GM23338 (cell line): Measurements from ENCODE around the gene PTPRF. TPM values are rescaled to one million over a fixed set of nuclear protein-coding genes. Genes with fewer than 3 reads are reported as not detected.

Experiments used
- ATAC-seq: fragments of 200-7000 bp; cut with Tn5 transposase; 3 replicates; pipeline ENCODE4 v1.9.1; 2020
- DNase-seq: peaks from one replicate; pipeline ENCODE4 v3.0.0-alpha.2; 2015; ENCODE audit warnings: low spot score
- H2AFZ ChIP-seq: fragments of 200-600 bp; sonication (generic); 2 replicates; pipeline ENCODE4 v1.8.0; 2016; ENCODE audit warnings: antibody characterized with exemption, mild to moderate bottlenecking, moderate library complexity
- H3F3A ChIP-seq: fragments of 200-600 bp; sonication (generic); replicated peaks from 2 replicates; pipeline ENCODE4 v1.8.0; 2017; ENCODE audit warnings: antibody characterized with exemption, mixed run types, low read depth
- H3K27ac ChIP-seq: fragments of 200-600 bp; sonication (generic); 2 replicates; pipeline ENCODE4 v1.6.1; 2016; ENCODE audit warnings: low read depth
- H3K27me3 ChIP-seq: fragments of 200-600 bp; sonication (generic); 2 replicates; pipeline ENCODE4 v1.8.0; 2016; ENCODE audit warnings: mild to moderate bottlenecking, mixed run types, moderate library complexity; ENCODE audit not compliant: insufficient read depth
- H3K36me3 ChIP-seq: fragments of 200-600 bp; sonication (generic); 2 replicates; pipeline ENCODE4 v1.8.0; 2016; ENCODE audit warnings: mild to moderate bottlenecking; ENCODE audit not compliant: insufficient read depth
- H3K4me1 ChIP-seq: fragments of 200-600 bp; sonication (generic); 2 replicates; pipeline ENCODE4 v1.8.0; 2016; ENCODE audit warnings: mild to moderate bottlenecking, moderate library complexity; ENCODE audit not compliant: insufficient read depth
- H3K4me2 ChIP-seq: fragments of 200-600 bp; sonication (generic); 2 replicates; pipeline ENCODE4 v1.7.1; 2017; ENCODE audit warnings: mixed run types
- H3K4me3 ChIP-seq: fragments of 200-600 bp; sonication (generic); 2 replicates; pipeline ENCODE4 v1.6.1; 2016; ENCODE audit warnings: mixed run types
- H3K79me2 ChIP-seq: fragments of 200-600 bp; sonication (generic); replicated peaks from 2 replicates; pipeline ENCODE4 v1.8.0; 2017; ENCODE audit warnings: mild to moderate bottlenecking; ENCODE audit not compliant: insufficient read depth
- H3K9me2 ChIP-seq: fragments of 200-600 bp; sonication (generic); 2 replicates; pipeline ENCODE4 v1.8.0; 2017; ENCODE audit not compliant: insufficient read depth
- H4K20me1 ChIP-seq: fragments of 200-600 bp; sonication (generic); replicated peaks from 2 replicates; pipeline ENCODE4 v1.8.0; 2017; ENCODE audit warnings: mild to moderate bottlenecking; ENCODE audit not compliant: insufficient read depth
- H3K27ac Mint-ChIP-seq: 2 replicates; pipeline ENCODE4 v1.8.0; 2020; ENCODE audit warnings: inconsistent platforms, mild to moderate bottlenecking, moderate library complexity, mixed read lengths
- H3K27me3 Mint-ChIP-seq: 3 replicates; pipeline ENCODE4 v1.8.0; 2022; ENCODE audit warnings: low read depth, mild to moderate bottlenecking, moderate library complexity, mixed read lengths, inconsistent platforms; ENCODE audit not compliant: insufficient read depth, poor library complexity
- H3K36me3 Mint-ChIP-seq: 3 replicates; pipeline ENCODE4 v1.8.0; 2021; ENCODE audit warnings: low read depth, mild to moderate bottlenecking, inconsistent platforms, moderate library complexity, mixed read lengths
- H3K4me1 Mint-ChIP-seq: 3 replicates; pipeline ENCODE4 v1.8.0; 2020; ENCODE audit warnings: mild to moderate bottlenecking, inconsistent platforms, mixed read lengths
- H3K4me3 Mint-ChIP-seq: 3 replicates; pipeline ENCODE4 v1.8.0; 2021; ENCODE audit warnings: moderate library complexity, mild to moderate bottlenecking, inconsistent platforms, mixed read lengths
- H3K9me3 Mint-ChIP-seq: 3 replicates; pipeline ENCODE4 v1.8.0; 2020; ENCODE audit warnings: moderate library complexity, mild to moderate bottlenecking, inconsistent platforms, mixed read lengths
- CREB1 ChIP-seq: fragments of 250-450 bp; sonication (Bioruptor Pico); IDR thresholded peaks from 2 replicates; pipeline ENCODE4 v1.5.0; 2020; ENCODE audit warnings: low read depth, mild to moderate bottlenecking, moderate library complexity
- CTCF ChIP-seq, 2 experiments: fragments of 200-600 bp in 1 of 2; sonication (generic) in 1 of 2; conservative IDR thresholded peaks; 2 replicates each; pipeline versions ENCODE4 v1.5.1 to v1.6.1; 2016 to 2017; ENCODE audit warnings: antibody characterized with exemption in 2 of 2, low read depth in 2 of 2, mild to moderate bottlenecking in 2 of 2, moderate library complexity in 1 of 2
- ETS1 ChIP-seq: IDR thresholded peaks from 2 replicates; pipeline ENCODE4 v1.6.1; 2016; ENCODE audit warnings: antibody characterized with exemption
- EZH2 ChIP-seq: fragments of 200-600 bp; sonication (generic); IDR thresholded peaks from one replicate; pipeline ENCODE4 v1.8.0; 2017; ENCODE audit warnings: antibody characterized with exemption, mild to moderate bottlenecking, low read depth; ENCODE audit not compliant: unreplicated experiment
- EZH2phosphoT487 ChIP-seq: fragments of 200-600 bp; sonication (generic); IDR thresholded peaks from one replicate; pipeline ENCODE4 v1.8.1; 2018; ENCODE audit warnings: antibody characterized with exemption; ENCODE audit not compliant: unreplicated experiment
- JUNB ChIP-seq: IDR thresholded peaks from one replicate; pipeline ENCODE4 v1.6.1; 2016; ENCODE audit warnings: antibody characterized with exemption; ENCODE audit not compliant: unreplicated experiment
- NANOG ChIP-seq: IDR thresholded peaks from 2 replicates; pipeline ENCODE4 v1.6.1; 2016; ENCODE audit warnings: antibody characterized with exemption, borderline replicate concordance
- POLR2AphosphoS5 ChIP-seq: IDR thresholded peaks from 2 replicates; pipeline ENCODE4 v1.6.1; 2016; ENCODE audit warnings: antibody characterized with exemption, low read depth
- REST ChIP-seq: IDR thresholded peaks from one replicate; pipeline ENCODE4 v1.6.1; 2018; ENCODE audit warnings: antibody characterized with exemption; ENCODE audit not compliant: unreplicated experiment
- STAT1 ChIP-seq: IDR thresholded peaks from one replicate; pipeline ENCODE4 v1.6.1; 2016; ENCODE audit warnings: antibody characterized with exemption; ENCODE audit not compliant: unreplicated experiment
- ZNF114 ChIP-seq: fragments of 250-450 bp; sonication (Bioruptor Pico); IDR thresholded peaks from 2 replicates; pipeline ENCODE4 v1.5.0; 2020; ENCODE audit warnings: mild to moderate bottlenecking, moderate library complexity
- ZNF331 ChIP-seq: fragments of 250-450 bp; sonication (Bioruptor Pico); IDR thresholded peaks from 2 replicates; pipeline ENCODE4 v1.5.0; 2020; ENCODE audit warnings: low read depth, mild to moderate bottlenecking, moderate library complexity
- ZNF462 ChIP-seq: fragments of 250-450 bp; sonication (Bioruptor Pico); IDR thresholded peaks from 2 replicates; pipeline ENCODE4 v1.5.0; 2020; ENCODE audit warnings: mild to moderate bottlenecking, moderate library complexity
- polyA plus RNA-seq: library from polyadenylated mRNA; unstranded; fragments of >200 nt; fragmentation: Nextera tagmentation; extraction: Ambion mirVana; gene quantifications from 2 replicates; pipeline ENCODE4 v1.2.1, GENCODE V29; 2016
- total RNA-seq: library from RNA; depleted of rRNA; stranded (reverse); fragments of >200 nt; shearing (Covaris generic); gene quantifications from 2 replicates; pipeline ENCODE4 v1.2.3, GENCODE V29; 2014

Gene PTPRF
- total and polyA plus RNA-seq, 2 experiments from 2014 or later, result 52.4 to 173 TPM

GRCh38 chr1:43622471-43622870, 91.8 kb downstream of the PTPRF start:
- H3K4me3 Mint-ChIP-seq, result no peak overlapping the region
- no peak for ATAC-seq

More at GRCh38 chr1:43622471-43622870, 91.8 kb downstream of the PTPRF start:
- no peaks in the 10 kb centered on the region for H3K9me2 ChIP-seq
- no peak for DNase-seq
- no peak overlapping the region for H3K4me3 ChIP-seq
- no peaks in the 10 kb centered on the region for H3K4me1 Mint-ChIP-seq
- no peak for TF ChIP-seq ETS1
- no peak for TF ChIP-seq JUNB
- no peak for TF ChIP-seq EZH2
- TF ChIP-seq STAT1, result no peak
- no peak for TF ChIP-seq CREB1 (CRISPR knock-in tag)
- no peak for TF ChIP-seq EZH2phosphoT487
- no peak for TF ChIP-seq POLR2AphosphoS5
- no peak for TF ChIP-seq ZNF331
- TF ChIP-seq ZNF114, result no peak
- no peak for TF ChIP-seq ZNF462 (CRISPR knock-in tag)
- no peak for TF ChIP-seq CTCF (conservative IDR thresholded peaks at IDR 0.05; ENCODE audit: low read depth in 2 of 2)
- TF ChIP-seq NANOG, result no peak
- TF ChIP-seq REST, result no peak
- no peaks in the 10 kb centered on the region for H3K27me3 ChIP-seq
- H3K9me3 Mint-ChIP-seq, result no peaks in the 10 kb centered on the region
- peaks cover 13% of the 10 kb centered on the region; the same call in 1 of the 2 replicates for H3K36me3 ChIP-seq
- H3K27me3 Mint-ChIP-seq, result peaks cover 9% of the 10 kb centered on the region
- no peak overlapping the region for H3K27ac ChIP-seq
- H2AFZ ChIP-seq, result no peak overlapping the region
- no peaks in the 10 kb centered on the region for H3F3A ChIP-seq
- no peaks in the 10 kb centered on the region for H3K79me2 ChIP-seq
- peaks cover 51% of the 10 kb centered on the region for H3K36me3 Mint-ChIP-seq
- no peak overlapping the region for H3K27ac Mint-ChIP-seq
- H3K4me2 ChIP-seq, result no peak overlapping the region
- H3K4me1 ChIP-seq, result no peaks in the 10 kb centered on the region
- 0 out of 2 replicates have a peak, but pooled peaks cover 4% of the 10 kb centered on the region for H4K20me1 ChIP-seq
